DMS153 treated with DMSO at 0.1 percent for 48 hours (cell line): ENCODE measurements around the gene KANSL3.
A peak's percentile ranks its signal among the peaks of the same experiment; 100 is the strongest.
"Not testable (repeated sequence)": the region's sequence is repeated elsewhere in the genome, so short reads cannot be mapped to it uniquely, and the experiment has no call there.

Source experiments
- DNase-seq: peaks from one replicate; lab custom pipeline; 2025; ENCODE audit not compliant: unreplicated experiment; lab: John Stamatoyannopoulos, UW

KANSL3 gene

DNA sequence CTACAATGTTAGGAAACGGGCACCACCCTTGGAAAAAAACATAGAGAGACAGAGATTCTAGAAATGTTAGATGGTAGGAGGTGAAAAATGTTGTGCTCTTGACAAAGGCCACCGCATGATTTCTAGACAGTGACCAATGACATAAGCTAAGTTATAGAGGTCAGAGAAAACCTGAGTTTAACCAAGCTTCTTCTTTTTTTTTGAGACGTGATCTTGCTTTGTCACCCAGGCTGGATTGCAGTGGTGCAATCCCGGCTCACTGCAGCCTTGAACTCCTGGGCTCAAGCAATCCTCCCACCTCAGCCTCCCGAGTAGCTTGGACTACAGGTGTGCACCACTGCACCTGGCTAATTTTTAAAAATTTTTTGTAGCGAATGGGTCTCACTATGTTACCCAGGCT is 17.4 kb upstream of the KANSL3 start:
- no peak for DNase-seq

DNA sequence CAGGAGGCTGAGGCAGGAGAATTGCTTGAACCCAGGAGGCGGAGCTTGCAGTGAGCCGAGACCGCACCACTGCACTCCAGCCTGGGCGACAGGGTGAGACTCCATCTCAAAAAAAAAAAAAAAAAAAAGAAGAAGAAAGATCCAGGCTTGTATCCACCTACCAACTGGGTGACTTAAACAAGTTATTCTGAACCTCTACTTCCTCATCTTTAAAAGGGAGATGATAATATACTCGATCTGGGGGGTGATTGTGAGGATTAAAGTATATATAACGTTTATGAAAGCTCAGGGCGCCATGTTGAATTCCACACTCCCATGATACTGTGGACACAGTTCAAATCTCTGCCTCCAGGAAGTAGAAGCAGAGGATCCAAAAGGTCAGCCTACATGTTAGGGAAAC is 16.7 kb upstream of the KANSL3 start:
- DNase-seq, result not testable (repeated sequence)

DNA sequence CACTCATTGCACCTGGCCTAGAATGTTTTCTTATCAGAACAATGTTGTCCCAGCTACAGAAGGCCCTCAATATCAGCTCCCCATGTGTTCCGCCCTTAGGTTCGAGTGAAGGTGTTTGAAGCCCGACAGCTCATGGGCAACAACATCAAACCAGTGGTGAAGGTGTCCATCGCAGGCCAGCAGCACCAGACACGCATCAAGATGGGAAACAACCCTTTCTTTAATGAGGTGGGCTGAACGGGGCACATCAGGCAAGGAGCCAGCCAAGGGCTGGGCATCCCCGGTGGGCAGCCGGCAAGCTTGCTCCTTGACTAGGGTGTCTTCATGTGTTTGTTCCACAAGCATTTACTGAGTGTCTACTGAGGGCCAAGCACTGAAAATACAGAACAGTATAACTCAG is 13.7 kb upstream of the KANSL3 start:
- DNase-seq, result no peak

DNA sequence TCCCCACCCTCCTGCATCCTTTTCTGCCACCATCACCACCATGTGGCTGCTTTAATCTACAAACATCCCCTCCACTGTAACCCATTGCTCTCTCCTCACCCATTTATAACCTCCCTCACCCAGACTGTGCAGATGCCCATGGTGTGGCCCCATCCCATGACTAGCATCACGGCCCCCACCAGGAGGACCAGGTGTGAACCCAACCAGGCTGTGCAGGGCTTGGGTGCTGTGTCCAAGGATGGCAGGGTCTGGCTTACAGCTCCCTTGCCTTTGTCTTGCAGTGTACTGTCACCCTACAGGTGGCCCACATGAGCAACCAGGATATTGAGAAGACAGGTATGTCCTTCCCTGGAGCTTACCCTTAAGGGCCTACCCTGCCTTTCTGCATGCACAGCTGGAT is 11.2 kb upstream of the KANSL3 start:
- no peak for DNase-seq

DNA sequence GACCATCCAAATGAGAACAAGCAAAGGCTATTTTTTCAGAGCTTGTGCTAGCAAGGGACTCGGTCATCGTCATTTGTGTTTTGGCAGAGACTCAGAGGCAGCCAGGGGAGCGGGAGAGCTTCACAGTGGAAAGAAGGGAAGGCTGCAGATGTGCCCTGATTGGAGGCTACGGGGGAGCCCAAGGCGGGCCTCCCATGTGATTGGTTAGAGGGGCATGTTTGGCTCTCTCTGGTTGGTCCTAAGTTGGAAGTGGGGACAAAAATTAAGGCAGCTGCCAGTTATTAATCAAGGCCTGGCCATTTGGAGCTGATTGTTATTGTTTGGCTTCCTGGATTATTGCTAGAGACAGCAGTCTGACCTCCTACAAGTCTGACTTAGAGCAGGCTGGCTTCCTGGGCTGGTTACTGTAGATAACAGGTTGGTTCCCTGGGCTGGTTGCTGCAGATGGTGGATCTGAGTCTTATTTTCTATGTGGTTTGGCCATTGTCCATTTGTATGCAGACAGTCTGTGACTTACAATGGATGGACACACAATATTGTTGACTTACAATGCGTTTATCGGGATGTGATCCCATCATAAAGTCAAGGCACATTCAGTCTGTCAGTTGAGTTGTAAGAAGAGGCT is 10.3 kb upstream of the KANSL3 start:
- DNase-seq, result no peak

DNA sequence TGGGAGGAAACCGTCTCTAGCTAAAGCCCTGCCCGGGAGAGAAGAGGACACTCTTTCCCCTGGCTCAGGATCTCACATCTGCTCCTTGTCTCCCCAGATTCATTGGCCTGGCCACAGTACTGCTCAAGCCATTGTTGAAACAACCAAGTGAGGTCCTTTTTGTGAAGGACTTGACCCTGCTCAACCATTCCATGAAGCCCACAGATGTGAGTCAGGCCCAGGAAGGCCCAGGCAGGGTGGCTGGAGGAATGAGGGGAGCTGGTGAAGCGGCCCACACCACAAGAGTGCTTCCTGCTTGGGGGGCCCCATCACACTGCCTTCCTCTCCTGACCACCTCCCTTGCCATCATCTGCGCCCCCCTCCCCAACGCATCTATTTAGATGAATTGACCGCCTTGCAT is 9.6 kb upstream of the KANSL3 start:
- no peak for DNase-seq

DNA sequence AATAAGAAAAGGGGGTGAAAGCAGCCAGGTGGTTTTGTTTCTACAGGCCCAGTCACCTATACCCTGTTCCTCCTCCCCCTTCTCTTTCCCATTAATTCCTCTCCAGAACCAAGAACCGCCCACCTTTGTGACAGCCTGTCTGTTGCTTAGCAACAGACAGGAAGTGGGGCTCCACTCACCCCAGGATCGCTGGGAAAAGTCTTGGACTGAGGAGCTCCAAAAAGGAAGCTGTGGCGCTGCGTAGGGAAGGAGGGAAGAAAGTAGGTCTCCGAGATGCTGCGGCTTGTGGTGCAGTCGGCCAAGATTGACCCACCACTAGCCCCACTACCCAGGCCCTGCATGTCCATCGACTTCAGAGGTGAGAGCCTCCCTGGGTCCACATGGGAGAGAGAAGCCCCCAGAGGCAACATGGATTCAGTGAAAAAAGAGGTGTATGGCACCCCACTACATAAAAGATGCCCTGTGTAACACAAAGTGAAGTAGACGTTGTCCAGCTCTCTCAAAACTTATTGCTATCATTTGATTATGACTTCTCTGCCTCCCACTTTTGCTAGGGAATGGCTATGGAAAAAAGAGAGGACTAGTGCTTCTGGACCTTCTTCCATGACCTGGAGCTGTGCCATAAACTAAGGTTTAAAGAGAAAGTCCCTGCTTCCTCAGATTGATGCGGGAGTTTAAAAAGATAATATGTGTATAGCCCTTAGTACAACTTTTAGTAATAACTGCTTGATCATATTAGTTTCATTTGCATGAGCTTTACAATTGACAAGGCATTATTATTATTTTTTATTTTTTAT is 4.7 kb upstream of the KANSL3 start, which contains the start of gene FER1L5:
Gene FER1L5 (plus strand): TSS at position 201 of the 797 bp plus-strand sequence. CDS start 73 bp downstream, at position 274.
- DNase-seq, result no peak

DNA sequence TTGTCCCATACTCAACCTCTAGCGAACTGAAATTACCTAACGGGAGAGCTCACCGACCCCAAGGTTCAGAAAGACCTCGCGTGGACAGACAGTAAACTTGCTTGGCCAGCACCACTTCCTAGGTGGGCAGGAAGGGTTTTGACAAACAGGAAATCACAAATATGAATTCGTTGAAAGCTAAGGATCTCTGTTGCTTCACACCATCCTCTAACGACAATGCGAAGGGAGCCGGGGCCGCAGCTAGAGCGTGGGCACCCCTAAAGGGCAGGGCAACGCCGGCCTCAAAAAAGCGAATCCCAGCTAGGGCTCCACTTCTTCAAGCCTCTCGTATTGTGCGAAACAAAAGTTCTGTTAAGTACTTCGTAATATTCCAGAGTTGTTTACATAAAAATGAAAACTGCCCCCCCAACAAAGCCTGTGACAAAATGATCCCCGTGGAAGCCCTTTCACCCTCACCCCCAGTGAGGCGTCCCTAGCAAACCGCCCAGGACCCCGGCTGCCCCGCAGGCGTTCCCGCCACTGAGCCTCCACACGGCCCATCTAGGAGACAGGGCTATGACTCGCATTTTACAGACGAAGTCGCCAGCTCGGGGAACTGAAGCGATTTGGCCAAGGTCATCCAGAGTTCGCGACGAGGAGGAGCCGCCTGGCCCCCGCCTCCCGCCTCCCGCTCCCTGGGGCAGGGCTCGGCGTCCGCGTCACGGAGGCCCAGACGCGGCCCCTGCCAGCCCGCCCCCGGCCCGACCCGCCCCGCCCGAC is 548 bp downstream of the KANSL3 start:
- peak; percentile 29 for DNase-seq

DNA sequence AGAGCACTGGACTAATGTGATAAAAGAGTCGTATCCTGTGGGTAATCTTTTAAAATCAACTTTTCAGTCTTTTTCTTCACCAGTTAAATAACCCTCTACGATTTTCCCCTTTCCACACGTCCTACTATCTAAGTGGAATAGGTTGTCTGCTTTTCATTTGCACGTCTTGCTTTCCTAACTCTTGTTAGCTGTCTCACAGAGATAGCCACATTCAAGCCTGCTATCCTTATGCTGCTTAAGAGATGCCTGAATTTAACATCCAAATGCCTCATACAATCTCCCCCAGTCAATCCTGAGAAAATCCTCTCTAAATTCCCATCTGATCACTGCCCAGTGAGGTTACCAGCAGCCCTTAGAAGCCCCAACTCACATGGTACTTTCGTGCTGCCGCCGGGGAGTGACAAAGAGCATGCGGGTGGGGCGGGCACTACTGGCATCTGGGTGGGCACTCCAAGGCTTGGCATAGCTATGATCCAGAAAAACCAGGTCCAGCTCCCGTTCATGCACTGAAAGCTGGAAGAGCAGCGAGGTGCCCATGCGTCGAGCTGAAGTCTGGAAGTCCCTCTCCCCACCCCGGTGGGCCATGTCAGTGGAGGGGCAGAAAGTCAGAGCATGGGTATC is 1.5 kb downstream of the KANSL3 start:
- DNase-seq, result no peak

DNA sequence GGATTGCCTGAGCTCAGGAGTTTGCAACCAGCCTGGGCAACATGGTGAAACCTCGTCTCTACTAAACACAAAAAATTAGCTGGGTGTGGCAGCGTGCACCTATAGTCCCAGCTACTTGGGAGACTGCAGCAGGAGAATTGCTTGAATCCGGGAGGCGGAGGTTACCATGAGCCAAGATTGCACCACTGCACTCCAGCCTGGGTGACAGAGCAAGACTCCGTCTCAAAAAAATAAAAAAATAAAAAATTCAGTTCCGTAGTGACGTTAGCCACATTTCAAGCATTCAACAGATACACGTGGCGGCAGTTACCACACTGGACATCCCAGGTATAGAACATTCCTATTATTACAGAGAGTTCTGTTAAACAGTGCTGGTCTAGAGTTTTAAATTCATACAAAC is 4.5 kb downstream of the KANSL3 start:
- DNase-seq, result no peak

DNA sequence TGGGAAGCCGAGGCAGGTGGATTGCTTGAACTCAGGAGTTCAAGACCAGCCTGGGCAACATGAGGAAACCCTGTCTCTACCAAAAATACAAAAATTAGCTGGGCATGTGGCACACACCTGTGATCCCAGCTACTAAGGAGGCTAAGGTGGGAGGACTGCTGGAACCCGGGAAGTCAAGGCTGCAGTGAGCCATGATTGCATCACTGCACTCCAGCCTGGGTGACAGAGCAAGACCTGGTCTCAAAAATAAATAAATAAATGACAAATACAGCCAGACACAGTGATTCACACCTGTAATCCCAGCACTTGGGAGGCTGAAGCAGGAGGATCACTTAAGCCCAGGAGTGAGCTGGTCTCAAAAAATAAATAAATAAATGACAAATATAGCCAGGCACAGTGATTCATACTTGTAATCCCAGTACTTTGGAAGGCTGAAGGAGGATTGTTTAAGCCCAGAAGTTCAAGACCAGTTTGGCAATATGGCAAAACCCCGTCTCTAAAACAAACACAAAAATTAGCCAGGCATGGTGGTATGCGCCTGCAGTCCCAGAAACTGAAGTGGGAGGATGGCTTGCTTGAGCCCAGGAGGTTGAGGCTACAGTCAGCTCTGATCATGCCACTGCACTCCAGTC is 6.2 kb downstream of the KANSL3 start:
- DNase-seq, result no peak

DNA sequence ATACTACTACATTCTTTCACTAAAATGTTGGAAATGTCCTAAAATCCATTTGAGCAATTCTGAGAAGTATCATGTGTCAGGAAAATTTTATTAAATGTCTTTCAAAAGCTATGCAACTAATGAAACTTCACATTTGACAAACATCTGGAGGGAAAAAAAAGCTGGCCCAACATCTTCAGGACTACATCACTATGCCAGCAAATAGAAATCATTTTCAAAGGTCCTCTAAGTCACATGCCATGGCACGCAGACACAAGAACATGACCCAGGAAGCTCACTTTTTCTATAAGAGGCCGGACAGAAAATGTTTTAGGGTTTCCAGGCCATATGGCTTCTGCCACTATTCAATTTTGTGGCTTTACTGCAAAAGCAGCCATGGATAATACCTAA is 11.6 kb downstream of the KANSL3 start:
- DNase-seq, result no peak

DNA sequence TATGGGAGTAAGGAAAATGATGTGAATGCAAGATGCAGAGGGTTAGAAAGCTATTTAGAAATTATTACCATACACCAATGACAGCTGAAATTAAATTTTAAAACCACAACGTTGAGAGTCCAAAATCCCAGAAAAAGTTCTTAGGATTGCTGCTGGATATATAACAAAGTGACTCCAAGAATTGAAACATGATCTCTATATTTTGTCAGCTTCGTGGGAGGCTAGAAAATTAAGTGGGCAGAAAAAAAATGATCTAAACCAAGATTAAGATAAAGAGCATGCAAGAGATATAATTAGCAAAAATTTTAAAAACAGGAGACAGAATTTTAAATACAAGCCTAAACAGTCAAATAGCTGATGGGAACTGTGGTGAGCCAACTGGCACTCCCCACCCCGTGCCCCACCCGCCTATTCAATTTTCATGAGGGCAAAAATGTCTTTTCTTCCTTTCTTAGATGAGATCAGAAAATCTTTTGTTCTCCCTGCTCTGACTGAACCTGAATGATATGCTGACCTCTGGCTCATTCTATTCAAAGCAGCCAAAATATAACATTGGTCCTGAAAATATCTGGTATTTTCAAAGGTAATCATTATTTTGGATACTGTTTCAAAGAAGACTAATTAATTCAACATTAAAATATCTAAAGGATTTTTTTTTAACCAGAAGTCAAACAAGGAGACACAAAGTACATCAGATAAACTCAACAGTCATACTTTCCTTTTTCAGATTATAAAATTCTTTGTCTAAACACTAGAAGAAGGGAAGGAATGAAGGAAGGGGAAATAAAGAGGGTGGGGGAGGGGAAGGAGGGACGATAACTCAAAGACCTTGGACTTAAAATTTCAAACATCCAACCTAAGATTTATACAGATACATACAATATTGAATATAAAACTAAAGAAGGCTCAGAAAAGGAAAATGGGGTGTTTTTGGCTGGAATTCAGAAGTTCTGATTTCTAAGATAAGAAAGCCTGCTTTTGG is 12.2 kb downstream of the KANSL3 start:
- DNase-seq, result no peak

DNA sequence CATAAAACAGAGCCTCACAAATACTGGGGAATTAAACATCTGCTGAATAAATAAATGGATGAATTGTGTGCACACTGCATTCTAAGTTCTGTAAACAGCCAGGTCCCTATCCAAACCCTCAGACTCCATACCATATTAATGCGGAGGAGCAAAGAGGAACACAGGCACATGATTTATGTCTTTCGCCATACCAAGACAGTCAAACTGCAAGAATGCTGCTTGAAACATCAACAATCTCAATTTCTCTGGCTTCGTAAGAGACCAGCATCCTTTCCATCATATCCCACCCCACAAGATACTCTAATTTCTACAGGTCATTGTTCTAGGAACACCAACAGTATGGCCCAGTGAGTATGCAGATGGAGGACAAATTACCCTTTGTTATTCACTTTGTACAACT is 15.0 kb downstream of the KANSL3 start:
- DNase-seq, result no peak

DNA sequence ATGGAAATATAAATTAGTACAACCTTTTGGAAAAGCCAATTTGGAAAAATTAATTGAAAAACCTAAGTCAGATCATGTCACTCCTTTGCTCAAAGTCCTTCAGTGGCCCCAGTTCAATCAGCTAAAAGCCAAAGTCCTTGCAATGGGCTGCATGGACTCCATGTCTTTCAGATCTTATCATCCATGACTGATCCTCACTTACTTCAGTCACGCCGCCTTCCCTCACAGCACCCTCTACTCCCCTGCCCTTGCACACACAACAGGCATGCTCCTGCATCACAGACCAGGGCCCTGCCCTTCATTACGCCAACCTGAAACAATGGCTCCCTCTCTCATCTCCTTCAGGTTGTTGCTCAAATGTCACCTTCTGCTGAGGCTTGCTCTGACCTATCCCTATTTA is 15.6 kb downstream of the KANSL3 start:
- no peak for DNase-seq

DNA sequence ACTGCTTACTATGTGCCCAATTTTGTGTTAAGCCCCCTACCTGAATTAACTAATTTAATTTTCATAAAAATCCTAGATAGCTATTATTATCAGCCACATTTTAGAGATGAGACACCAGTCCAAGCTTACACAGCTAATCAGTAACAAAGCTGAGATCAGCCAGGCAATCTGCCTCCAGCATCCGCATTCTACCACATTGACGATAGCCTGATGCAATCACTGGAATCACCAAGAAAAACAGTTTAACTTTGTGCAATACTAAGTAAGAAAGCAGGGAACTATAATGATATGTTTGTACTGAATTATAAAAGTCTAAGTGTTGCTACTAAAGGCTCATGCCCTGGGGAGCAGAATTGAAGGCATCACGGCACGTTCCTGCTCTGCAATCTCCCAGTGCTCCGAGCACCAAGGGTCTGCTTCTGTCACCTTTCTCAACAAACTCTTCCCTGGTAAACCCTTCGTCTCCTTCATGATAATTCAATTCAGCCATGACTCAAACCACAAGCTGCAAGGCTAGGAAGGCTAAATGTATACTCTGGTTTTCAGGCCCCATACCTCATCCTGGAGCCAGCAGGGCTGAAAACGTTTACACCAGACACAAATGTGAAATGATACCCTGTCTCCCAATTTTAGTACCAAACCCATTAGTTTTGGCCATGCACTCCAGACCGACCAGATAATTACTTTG is 19.4 kb downstream of the KANSL3 start:
- DNase-seq, result no peak

DNA sequence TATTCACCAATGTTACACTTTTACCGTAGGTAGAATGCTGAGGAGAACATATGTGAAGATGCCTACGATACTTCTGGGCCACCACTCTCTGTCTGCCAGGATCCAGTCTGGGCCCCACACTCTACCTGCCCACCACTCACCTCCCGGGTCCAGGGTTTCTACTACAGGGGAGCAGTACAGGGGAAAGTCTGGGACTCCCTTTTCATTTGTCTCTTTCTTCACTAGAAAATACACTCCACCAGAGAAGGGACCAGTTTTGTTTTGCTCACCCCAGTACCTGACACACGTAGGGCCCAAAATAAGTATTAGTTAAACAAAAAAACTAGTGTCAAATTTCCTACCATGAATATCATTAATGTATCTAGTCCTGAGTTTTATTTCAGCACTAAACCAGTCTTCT is 21.1 kb downstream of the KANSL3 start:
- no peak for DNase-seq

DNA sequence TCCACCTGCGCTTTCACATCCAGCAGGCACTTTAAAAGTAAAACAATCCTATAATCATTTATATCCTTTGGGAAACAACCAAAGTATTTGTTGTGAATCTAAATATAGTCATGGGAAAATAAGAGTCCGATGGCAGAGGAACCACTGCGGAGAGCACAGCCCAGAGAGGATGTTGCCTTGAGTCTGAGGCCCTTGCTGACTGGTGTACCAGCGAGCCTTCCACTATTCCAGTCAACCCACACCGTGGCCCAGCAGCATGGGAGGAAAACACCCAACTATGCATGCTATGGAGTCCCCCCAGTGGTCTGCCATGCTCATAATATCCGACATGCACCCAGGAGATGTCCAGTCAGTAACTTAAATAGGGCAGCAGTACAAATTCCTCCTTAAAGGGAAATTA is 21.6 kb downstream of the KANSL3 start:
- no peak for DNase-seq

DNA sequence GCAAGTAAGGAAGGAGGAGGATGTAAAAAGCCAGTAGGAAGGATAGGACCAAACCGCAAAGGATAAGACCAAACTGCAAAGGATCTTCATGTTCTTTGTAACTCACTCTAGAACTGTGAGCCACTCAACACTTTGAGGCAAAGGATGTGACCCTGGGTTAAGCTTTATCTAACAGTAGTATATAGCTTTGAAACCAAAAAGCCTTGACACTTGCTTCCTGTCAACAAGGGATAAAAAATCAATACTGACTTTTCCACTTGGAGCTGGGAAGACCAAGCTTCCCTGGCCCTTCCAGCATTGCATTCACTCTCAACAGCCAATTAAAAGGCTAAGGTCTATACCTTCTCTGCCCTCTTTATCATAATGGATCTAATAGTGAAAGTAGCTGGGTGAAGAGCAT is 22.0 kb downstream of the KANSL3 start:
- DNase-seq, result no peak
